ENCODE data around the gene CERS6.

CERS6 gene

GRCh38 chr2:168801961-168802858, 346.1 kb downstream of the CERS6 start, which contains the start of gene NOSTRIN:
Gene NOSTRIN (plus strand): TSS chr2:168802637. CDS start chr2:168802647, 10 bp downstream.
- DNase-seq (ENCODE audit: low read depth in 2 of 2), result no peak

- DNase-seq (ENCODE audit: low read depth in 2 of 2), result no peak
These were observed 347.0 kb downstream of the CERS6 start for GRCh38 chr2:168802859-168803725.

- DNase-seq (ENCODE audit: low read depth in 2 of 2), result no peak
These were observed 348.1 kb downstream of the CERS6 start for GRCh38 chr2:168804214-168804613.

- DNase-seq (ENCODE audit: low read depth in 2 of 2), result no peak
These were observed 349.5 kb downstream of the CERS6 start for GRCh38 chr2:168805615-168806014.

GRCh38 chr2:168809537-168809936, 353.5 kb downstream of the CERS6 start:
- DNase-seq (ENCODE audit: low read depth in 2 of 2), result no peak

GRCh38 chr2:168810235-168810634, 354.2 kb downstream of the CERS6 start:
- DNase-seq (ENCODE audit: low read depth in 2 of 2), result no peak

GRCh38 chr2:168811696-168812095, 355.6 kb downstream of the CERS6 start:
- DNase-seq (ENCODE audit: low read depth in 2 of 2), result no peak

- DNase-seq (ENCODE audit: low read depth in 2 of 2), result no peak
These were observed 358.0 kb downstream of the CERS6 start for GRCh38 chr2:168814046-168814445.

GRCh38 chr2:168814939-168815907, 359.2 kb downstream of the CERS6 start:
- no peak for DNase-seq (ENCODE audit: low read depth in 2 of 2)

GRCh38 chr2:168816369-168816768, 360.3 kb downstream of the CERS6 start:
- no peak for DNase-seq (ENCODE audit: low read depth in 2 of 2)

GRCh38 chr2:168819050-168819715, 363.1 kb downstream of the CERS6 start:
- DNase-seq (ENCODE audit: low read depth in 2 of 2), result no peak

- no peak for DNase-seq (ENCODE audit: low read depth in 2 of 2)
These were observed 363.9 kb downstream of the CERS6 start for GRCh38 chr2:168819829-168820489.

- DNase-seq (ENCODE audit: low read depth in 2 of 2), result no peak
These were observed 365.5 kb downstream of the CERS6 start for GRCh38 chr2:168821577-168821976.

- DNase-seq (ENCODE audit: low read depth in 2 of 2), result no peak
These were observed 365.9 kb downstream of the CERS6 start for GRCh38 chr2:168821992-168822391.

All from activated CD4-positive, alpha-beta T cell treated with anti-CD3 and anti-CD28 coated beads for 24 hours (primary cell).